GM23338 (cell line): Measurements from ENCODE around the gene DERA.

ENCODE experiments used
- POLR2AphosphoS5 ChIP-seq: IDR thresholded peaks from 2 replicates; pipeline ENCODE4 v1.6.1; 2016; ENCODE audit warnings: antibody characterized with exemption, low read depth
- REST ChIP-seq: IDR thresholded peaks from one replicate; pipeline ENCODE4 v1.6.1; 2018; ENCODE audit warnings: antibody characterized with exemption; ENCODE audit not compliant: unreplicated experiment
- ZNF462 ChIP-seq: fragments of 250-450 bp; sonication (Bioruptor Pico); IDR thresholded peaks from 2 replicates; pipeline ENCODE4 v1.5.0; 2020; ENCODE audit warnings: mild to moderate bottlenecking, moderate library complexity

- TF ChIP-seq REST (no peak), POLR2AphosphoS5 (no peak), ZNF462 (CRISPR knock-in tag) (no peak)
These were observed 26.8 kb downstream of the DERA start for GRCh38 chr12:15937902-15938301.
